Activated CD8-positive, alpha-beta memory T cell treated with anti-CD3 and anti-CD28 coated beads, Interleukin-2, amount 50 U/mL, for 48 hours (primary cell): ENCODE results near the gene CDCP1.

Source experiments
- DNase-seq: peaks from one replicate; pipeline ENCODE4 v3.0.0-alpha.2; 2020

CDCP1 gene

DNA sequence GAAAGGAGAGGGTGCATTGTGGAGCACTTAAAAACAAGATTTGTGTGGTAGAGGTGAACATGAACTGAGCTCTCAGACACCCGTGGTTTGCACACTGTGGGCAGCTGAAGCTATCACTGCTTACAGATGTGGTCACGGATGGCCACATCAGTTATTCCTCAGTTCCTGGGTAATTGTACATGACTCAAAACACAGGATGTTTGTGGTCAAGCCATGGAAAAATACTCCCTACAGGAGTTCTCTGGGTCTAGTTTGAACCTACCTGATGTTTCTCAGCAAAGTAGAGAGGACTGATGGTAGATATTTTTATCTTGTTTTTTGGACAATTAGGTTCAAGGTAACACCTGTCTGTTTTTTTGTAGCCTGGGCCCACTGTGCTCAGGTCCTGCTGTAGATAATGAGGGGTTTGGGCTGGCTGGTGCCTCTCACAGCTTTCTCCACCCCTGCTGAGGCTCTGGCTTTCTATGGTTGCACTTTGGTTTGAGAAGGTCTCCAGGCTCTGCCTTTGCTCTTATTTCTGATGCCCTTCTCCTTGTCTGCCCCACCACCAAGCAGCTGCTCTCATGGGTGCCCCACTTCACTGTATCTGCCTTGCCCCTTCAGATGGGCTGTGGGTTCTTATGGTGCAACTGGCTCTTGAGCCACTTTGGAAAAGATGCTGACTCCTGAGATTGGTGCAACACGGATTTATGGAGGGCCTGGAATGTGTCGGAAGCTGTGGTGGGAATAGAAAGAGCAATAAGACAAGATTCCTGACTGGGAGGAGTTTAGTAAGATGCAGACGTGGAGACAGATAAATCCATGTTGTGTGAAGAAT, 40.1 kb downstream of the CDCP1 start:
- DNase-seq, result peak; percentile 81

DNA sequence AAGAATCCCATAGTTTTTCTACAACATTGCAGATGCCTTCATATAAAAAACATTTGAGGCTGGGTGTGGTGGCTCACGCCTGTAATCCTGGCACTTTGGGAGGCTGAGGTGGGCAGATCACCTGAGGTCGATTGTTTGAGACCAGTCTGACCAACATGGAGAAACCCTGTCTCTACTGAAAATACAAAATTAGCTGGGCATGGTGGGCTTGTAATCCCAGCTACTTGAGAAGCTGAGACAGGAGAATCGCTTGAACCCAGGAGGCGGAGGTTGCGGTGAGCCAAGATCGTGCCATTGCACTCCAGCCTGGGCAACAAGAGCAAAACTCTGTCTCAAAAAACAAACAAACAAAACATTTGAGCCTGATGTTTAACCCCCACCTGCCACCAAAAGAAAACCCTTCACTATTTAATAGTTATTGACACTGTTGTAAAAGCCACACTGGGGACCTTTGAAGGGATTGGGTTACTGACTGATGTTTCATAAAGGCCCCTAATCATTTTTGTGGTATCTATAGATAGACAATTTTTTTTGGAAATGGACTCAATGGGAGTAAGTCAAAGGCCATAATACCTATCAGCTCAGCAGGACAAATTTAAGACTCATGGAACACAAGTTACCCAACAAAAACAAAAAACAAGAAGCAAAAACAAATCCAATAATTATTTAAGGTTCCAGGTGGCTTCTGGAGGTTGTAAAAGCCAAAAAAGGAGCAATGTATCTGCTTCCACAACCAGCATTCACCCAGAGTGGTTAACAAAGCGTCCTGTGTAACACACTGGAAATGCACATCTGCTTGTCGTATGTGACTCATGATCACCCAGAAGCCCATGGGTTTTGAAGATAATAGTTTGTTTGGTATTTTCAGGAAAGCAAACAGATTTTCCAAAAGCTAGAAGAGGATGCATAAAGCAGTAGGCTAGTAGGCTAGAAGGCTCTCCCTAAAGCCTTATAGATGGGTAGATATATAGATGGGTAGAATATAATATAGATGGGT, 41.2 kb downstream of the CDCP1 start:
- no peak for DNase-seq

- DNase-seq, result no peak
These were observed 42.1 kb downstream of the CDCP1 start for GRCh38 chr3:45103753-45104714.

DNA sequence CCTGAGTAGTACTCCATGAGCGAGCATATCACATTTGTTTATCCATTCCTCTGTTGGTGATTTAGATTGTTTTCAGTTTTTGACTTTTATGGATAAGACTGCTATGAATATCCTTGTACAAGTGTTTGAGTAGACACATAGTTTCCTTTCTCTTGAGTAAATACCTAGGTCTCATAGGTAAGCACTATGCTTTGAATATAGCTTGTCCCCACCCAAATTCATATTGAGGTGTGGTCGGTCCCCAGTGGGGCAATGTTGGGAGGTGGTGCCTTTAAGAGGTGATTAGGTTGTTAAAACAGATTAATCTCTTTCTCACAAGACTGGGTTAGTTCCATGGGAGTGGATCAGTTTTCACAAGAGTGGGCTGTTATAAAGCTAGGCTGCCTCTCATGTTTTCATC, 42.8 kb downstream of the CDCP1 start:
- no peak for DNase-seq

DNA sequence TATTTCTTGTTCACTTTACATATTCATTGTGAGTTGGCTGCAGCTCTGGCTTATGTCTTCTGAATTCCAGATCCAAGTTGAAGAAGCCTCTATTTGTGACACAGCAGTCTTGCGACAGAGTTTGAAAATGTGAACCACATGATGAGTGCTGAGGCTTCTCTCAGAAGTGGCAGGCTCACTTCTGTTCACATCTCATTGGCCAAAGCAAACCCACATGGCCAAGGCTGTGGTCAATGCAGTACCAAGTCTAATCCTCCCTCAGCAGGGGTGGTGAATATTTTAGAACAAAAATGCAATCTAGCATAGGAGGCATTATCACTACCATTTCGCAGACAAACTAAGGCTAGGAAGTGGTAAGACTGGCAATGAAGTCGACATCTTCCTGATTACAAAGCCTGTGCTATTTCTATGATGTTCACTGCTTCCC, 45.2 kb downstream of the CDCP1 start:
- no peak for DNase-seq

GRCh38 chr3:45098310-45098709, 47.9 kb downstream of the CDCP1 start:
- DNase-seq, result no peak

GRCh38 chr3:45097296-45097883, 48.8 kb downstream of the CDCP1 start:
- no peak for DNase-seq

DNA sequence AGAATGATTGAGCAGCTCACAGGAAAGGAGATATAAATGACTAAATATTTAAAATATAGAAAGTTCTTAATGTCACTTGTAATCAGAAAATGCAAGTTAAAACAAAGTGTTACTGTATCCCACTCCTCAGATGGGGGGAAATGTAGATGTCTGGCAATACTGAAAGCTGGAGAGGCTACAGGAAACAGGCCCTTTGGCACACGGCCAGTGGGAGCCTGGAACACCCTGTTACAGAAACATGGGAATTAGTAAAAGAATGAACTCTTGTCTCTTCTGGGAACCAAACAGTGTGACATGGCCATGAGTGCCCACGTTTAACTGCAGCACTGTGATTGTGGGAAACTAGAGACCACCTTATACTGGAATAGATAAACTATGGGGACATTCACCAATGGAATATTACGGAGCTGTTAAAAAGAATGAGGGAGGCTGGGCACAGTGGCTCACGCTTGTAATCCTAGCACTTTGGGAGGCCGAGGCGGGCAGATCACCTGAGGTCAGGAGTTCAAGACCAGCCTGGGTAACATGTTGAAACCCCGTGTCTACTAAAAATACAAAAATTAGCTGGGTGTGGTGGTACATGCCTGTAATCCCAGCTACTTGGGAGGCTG, 50.2 kb downstream of the CDCP1 start:
- no peak for DNase-seq

DNA sequence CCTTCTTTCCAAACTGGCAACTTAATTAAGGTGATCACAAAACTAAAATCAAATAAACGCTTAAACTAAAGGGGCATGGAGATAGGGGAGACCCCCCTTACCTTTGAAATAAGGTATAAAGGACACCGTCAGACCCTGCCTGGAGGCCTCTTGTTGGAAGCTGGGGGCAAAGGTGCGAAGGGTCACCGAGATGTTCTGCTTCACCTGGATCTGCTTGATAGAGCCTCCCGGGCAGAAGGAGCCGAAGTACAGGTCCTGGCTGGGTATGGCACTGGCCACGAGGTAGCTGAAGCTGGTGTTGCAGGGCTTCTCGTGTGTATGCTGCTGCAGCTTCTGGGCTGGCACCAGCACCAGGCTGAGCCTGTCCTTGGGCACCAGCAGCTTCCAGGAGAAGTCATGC, 53.0 kb downstream of the CDCP1 start:
- DNase-seq, result no peak

- DNase-seq, result no peak
These were observed 53.8 kb downstream of the CDCP1 start for GRCh38 chr3:45092132-45093031.

GRCh38 chr3:45090855-45091254, 55.3 kb downstream of the CDCP1 start:
- DNase-seq, result no peak

DNA sequence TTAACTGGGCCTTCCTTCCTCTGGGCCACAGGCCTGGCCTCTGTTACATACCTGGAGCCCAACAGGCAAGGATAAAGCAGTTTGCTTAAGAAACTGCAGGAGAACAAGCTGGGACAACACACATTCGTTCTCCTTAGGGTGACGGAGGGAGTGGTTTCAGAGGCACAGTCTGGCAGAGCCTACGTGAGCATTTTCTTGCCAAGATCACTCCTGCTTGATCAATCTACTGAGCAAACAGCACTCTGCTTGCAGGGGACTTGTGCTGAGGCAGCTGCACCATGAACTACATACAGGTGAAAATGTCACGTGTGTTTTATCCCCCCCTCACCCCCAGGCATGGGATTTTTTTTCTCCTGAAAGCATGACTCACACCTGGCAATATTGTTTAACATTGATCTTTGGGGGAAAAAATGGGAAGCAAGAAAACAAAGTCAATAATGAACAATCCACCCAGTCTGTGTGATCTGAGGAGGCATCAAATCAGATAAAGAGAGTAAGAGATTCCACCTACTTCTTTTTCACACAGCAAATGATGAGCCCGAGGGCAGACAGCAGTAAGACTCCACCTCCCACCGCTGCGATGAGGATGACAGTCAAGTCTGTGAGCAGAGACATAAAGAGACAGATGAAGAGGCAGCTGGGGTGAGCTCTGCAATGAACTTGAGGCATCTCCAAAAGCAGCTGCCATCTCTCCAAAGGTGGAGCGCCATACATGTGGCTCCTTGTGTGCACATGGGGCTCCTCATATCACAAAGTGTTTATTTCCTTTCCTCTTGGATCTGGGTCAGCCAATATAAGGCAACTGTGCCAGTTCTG, 57.4 kb downstream of the CDCP1 start:
- no peak for DNase-seq

- DNase-seq, result no peak
These were observed 59.0 kb downstream of the CDCP1 start for GRCh38 chr3:45087155-45087554.

DNA sequence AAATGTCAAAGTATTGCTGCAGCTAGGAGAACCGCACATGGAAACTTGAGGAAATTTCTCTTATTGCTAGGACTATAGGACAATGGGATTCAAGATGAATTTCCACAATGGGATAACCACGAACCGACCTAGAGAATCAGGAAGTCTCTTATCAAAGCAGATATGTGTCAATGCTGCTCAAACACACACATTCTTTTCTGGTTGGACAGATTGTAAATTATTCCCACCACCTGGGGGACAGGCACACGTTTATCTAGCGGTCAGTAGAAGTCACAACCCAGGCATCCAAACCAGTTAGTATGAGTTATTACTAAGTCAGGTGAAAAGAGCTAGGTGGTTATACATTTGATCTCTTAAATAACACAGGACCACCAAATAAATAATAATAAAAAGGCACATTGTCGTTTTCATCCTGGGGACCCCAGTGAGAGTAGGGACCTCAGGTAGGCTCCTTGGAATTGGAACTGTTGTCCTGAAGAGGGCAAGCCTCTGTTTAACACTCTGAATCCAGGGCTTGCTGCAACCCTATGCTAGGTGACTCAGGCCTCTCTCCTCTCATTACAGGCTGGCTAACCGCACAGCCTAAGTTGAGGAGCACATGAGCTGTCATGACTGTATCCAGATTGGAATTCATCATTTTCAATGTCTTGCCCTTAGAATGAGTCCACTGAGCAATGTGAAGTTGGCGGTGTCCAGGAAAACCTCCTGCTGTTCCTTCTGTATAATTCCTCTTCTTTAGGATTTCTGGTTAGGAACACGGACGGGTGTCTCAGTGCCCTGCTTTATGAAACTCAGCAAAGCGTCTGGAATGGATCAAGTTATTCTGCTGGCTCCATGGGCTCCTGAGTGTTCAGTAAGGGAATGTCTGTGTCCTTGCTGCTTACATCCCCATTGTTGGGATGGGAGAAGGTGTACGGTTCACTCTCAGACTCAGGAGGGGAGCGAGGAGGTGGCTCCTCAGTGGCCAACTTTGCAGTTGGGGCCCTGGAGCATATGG, 61.1 kb downstream of the CDCP1 start:
- DNase-seq, result no peak

DNA sequence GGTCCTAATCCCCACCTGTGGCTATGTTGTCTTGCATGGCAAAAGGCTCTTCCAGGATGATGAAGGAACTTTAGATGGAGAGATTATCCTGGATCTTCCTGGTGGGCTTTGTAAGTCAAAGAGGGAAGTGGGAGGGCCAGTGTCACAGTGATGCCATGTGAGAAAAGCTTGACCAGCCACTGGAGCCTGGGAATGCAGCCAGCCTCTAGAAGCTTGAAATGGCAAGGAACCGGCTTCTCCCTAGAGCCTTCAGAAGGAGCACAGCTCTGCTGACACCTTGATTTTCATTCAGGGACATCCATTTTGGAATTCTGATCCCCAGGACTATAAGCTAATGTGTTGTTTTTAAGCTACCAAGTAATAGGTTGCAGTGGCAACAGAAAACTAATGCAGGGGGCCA, 61.8 kb downstream of the CDCP1 start:
- no peak for DNase-seq

DNA sequence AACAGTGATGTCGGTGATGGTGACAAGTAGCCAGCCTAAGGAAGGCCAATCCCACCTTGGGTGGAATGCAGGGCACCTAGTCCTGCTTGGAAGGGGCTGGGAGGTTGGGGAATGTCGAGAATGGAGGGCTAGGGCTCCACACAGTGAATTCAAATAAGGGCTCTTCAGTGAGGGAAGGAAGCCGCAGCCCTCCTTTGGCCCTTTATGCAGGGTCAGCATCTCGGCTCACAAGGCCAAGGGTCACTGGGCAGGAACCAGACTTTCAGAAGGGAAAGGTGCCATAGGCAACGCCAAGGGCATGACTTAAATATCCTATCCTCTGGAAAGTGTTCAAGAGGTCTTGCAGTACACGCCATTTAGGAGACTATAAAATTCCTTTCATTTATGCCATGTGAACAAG, 63.2 kb downstream of the CDCP1 start:
- no peak for DNase-seq

GRCh38 chr3:45082142-45082538, 64.0 kb downstream of the CDCP1 start:
- no peak for DNase-seq

DNA sequence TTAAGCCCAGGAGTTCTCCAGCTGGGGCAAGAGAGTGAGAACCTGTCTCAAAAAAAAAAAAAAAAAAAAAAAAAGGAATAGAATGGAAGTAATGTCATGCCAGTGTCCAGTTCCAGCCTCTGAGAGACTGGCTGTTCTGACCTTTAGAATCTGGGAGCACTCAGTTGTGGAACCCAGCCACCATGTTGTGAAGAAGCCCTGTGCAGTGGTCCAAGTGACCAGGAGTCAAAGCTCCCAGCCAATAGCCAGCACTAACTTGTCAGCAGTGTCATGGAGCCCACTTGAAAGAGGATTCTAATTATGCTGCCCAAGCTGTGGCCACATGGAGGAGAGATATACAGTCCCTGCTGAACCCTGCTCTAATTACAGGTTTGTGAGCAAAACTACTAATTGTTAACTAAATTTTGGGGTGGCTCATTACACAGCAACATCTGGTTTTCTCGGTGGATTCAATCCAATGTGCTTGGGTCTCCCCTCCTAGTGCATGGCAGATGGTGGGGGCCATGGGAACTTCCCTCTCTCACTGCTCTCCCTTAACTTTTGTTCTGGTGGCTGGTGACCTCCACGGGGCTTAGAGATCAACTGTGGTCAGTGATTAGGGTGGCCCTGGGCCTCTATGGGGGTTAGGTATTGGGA, 64.6 kb downstream of the CDCP1 start:
- DNase-seq, result no peak
